Testis (tissue), 2 donors: ENCODE measurements around the gene MYLK4.

ENCODE experiments used
- POLR2A ChIP-seq: fragments of 450-650 bp; IDR thresholded peaks from one replicate; pipeline ENCODE4 v1.6.1; 2017; ENCODE audit warnings: antibody characterized with exemption, mild to moderate bottlenecking, moderate library complexity
- TF ChIP-seq, protein P1 (sequence below), 3 experiments: fragments of 450-650 bp in 2 of 3; fragments of 200-600 bp in 1 of 3; sonication (generic) in 1 of 3; IDR thresholded peaks; one replicate each; pipeline ENCODE4 v1.5.1; 2016 to 2019; ENCODE audit warnings: antibody characterized with exemption in 3 of 3, mild to moderate bottlenecking in 2 of 3, moderate library complexity in 1 of 3

DNA sequence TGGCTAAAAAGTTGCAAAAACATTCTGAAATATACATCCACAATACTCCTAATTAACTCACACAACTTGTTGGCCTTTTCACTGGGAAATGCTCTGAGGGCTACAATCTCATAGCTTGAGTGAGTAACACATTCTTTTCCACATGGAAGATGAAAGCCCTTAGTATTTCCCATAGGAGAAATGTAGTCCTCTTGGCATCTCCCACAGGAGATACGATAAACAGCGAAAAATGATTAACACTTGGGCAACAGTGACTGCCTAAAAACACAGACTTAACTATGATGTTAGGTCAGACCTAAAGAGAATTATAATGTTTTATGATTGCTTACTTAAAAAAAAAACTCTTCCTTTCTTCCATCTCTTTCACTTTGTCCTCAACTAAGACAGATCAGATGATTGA lies 9.0 kb downstream of the MYLK4 start:
- TF ChIP-seq, protein P1, sequence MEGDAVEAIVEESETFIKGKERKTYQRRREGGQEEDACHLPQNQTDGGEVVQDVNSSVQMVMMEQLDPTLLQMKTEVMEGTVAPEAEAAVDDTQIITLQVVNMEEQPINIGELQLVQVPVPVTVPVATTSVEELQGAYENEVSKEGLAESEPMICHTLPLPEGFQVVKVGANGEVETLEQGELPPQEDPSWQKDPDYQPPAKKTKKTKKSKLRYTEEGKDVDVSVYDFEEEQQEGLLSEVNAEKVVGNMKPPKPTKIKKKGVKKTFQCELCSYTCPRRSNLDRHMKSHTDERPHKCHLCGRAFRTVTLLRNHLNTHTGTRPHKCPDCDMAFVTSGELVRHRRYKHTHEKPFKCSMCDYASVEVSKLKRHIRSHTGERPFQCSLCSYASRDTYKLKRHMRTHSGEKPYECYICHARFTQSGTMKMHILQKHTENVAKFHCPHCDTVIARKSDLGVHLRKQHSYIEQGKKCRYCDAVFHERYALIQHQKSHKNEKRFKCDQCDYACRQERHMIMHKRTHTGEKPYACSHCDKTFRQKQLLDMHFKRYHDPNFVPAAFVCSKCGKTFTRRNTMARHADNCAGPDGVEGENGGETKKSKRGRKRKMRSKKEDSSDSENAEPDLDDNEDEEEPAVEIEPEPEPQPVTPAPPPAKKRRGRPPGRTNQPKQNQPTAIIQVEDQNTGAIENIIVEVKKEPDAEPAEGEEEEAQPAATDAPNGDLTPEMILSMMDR (IDR thresholded peaks at IDR 0.05): no peak
- TF ChIP-seq POLR2A: no peak
